ENCODE data around the gene SORCS2. TPM values are rescaled to one million over a fixed set of nuclear protein-coding genes. Genes with fewer than 3 reads are reported as not detected.

SORCS2 gene
- total RNA-seq, 2 experiments from 2014 or later = 0.03 TPM; not detected in 1

- no peaks in the 10 kb centered on the region for H4K20me1 ChIP-seq (ENCODE audit: insufficient read depth, low read length)
- H2AFZ ChIP-seq (ENCODE audit: low read length) = no peak overlapping the region
- H3K4me2 ChIP-seq (ENCODE audit: low read length) = no peak overlapping the region
- no peaks in the 10 kb centered on the region for H3K36me3 ChIP-seq (ENCODE audit: insufficient read depth, low read length)
- no peaks in the 10 kb centered on the region for H3K4me1 ChIP-seq (ENCODE audit: insufficient read depth, low read length, poor library complexity, severe bottlenecking)
- H3K9me3 ChIP-seq (ENCODE audit: low read length) = no peaks in the 10 kb centered on the region
- H3K79me2 ChIP-seq (ENCODE audit: insufficient read depth, low read depth, low read length) = no peaks in the 10 kb centered on the region
- intact Hi-C loops (cut with micrococcal nuclease; ENCODE audit: unreplicated experiment) = no loop called here
- no peak overlapping the region for H3K4me3 ChIP-seq (ENCODE audit: low read depth, low read length, poor library complexity, severe bottlenecking)
- ChIA-PET POLR2A (no interaction called here), CTCF (ENCODE audit: unreplicated experiment) (no interaction called here)
- H3K27ac ChIP-seq (ENCODE audit: low read depth, low read length, poor library complexity, severe bottlenecking) = no peak overlapping the region
- BruUV-seq (replicated peaks) = no TSS peak
- TF ChIP-seq CTCF (conservative IDR thresholded peaks at IDR 0.05; ENCODE audit: low read length) = no peak
- TF ChIP-seq EZH2phosphoT487 (IDR thresholded peaks at IDR 0.05; ENCODE audit: borderline replicate concordance, low read depth, low read length) = no peak
- no peak for DNase-seq (ENCODE audit: low spot score)
- no peaks in the 10 kb centered on the region for H3K9me2 ChIP-seq (ENCODE audit: insufficient read depth, low read length)
These were observed 519.1 kb downstream of the SORCS2 start for GRCh38 chr4:7711307-7711963.

- intact Hi-C loops (cut with micrococcal nuclease; ENCODE audit: unreplicated experiment) = no loop called here
- H3K27ac ChIP-seq (ENCODE audit: low read depth, low read length, poor library complexity, severe bottlenecking) = no peak overlapping the region
- no peak overlapping the region for H3K4me2 ChIP-seq (ENCODE audit: low read length)
- H3K9me3 ChIP-seq (ENCODE audit: low read length) = no peaks in the 10 kb centered on the region
- TF ChIP-seq CTCF (conservative IDR thresholded peaks at IDR 0.05; ENCODE audit: low read length) (no peak), EZH2phosphoT487 (IDR thresholded peaks at IDR 0.05; ENCODE audit: borderline replicate concordance, low read depth, low read length) (no peak)
- no peaks in the 10 kb centered on the region for H3K79me2 ChIP-seq (ENCODE audit: insufficient read depth, low read depth, low read length)
- H3K36me3 ChIP-seq (ENCODE audit: insufficient read depth, low read length) = no peaks in the 10 kb centered on the region
- H3K9me2 ChIP-seq (ENCODE audit: insufficient read depth, low read length) = no peaks in the 10 kb centered on the region
- H3K4me3 ChIP-seq (ENCODE audit: low read depth, low read length, poor library complexity, severe bottlenecking) = no peak overlapping the region
- no peaks in the 10 kb centered on the region for H4K20me1 ChIP-seq (ENCODE audit: insufficient read depth, low read length)
- ChIA-PET POLR2A (no interaction called here), CTCF (ENCODE audit: unreplicated experiment) (no interaction called here)
- no peak overlapping the region for H2AFZ ChIP-seq (ENCODE audit: low read length)
- H3K4me1 ChIP-seq (ENCODE audit: insufficient read depth, low read length, poor library complexity, severe bottlenecking) = no peaks in the 10 kb centered on the region
- DNase-seq (ENCODE audit: low spot score) = no peak
- no TSS peak for BruUV-seq (replicated peaks)
These were observed 519.8 kb downstream of the SORCS2 start for GRCh38 chr4:7712021-7712671.

- H3K9me3 ChIP-seq (ENCODE audit: low read length) = no peaks in the 10 kb centered on the region
- no peaks in the 10 kb centered on the region for H3K4me1 ChIP-seq (ENCODE audit: insufficient read depth, low read length, poor library complexity, severe bottlenecking)
- no peaks in the 10 kb centered on the region for H3K79me2 ChIP-seq (ENCODE audit: insufficient read depth, low read depth, low read length)
- H4K20me1 ChIP-seq (ENCODE audit: insufficient read depth, low read length) = no peaks in the 10 kb centered on the region
- intact Hi-C loops (cut with micrococcal nuclease; ENCODE audit: unreplicated experiment) = no loop called here
- DNase-seq (ENCODE audit: low spot score) = no peak
- POLR2A ChIA-PET = no interaction called here
- CTCF ChIA-PET (ENCODE audit: unreplicated experiment) = no interaction called here
- H3K27ac ChIP-seq (ENCODE audit: low read depth, low read length, poor library complexity, severe bottlenecking) = no peak overlapping the region
- no peak overlapping the region for H3K4me2 ChIP-seq (ENCODE audit: low read length)
- no peak overlapping the region for H2AFZ ChIP-seq (ENCODE audit: low read length)
- H3K4me3 ChIP-seq (ENCODE audit: low read depth, low read length, poor library complexity, severe bottlenecking) = no peak overlapping the region
- BruUV-seq (replicated peaks) = no TSS peak
- TF ChIP-seq EZH2phosphoT487 (IDR thresholded peaks at IDR 0.05; ENCODE audit: borderline replicate concordance, low read depth, low read length) = no peak
- no peak for TF ChIP-seq CTCF (conservative IDR thresholded peaks at IDR 0.05; ENCODE audit: low read length)
- H3K9me2 ChIP-seq (ENCODE audit: insufficient read depth, low read length) = no peaks in the 10 kb centered on the region
- H3K36me3 ChIP-seq (ENCODE audit: insufficient read depth, low read length) = no peaks in the 10 kb centered on the region
These were observed 521.4 kb downstream of the SORCS2 start for GRCh38 chr4:7713757-7714156.

Measured in OCI-LY7 (cell line).